ENCODE measurements around the gene FCGR3A. TPM values are rescaled to one million over a fixed set of nuclear protein-coding genes. Genes with fewer than 3 reads are reported as not detected.

Gene FCGR3A
- total RNA-seq, 1 donor from 2014 or later = not detected

GRCh38 chr1:161495490-161495889 lies 54.1 kb downstream of the FCGR3A start:
- DNase-seq (ENCODE audit: low read depth) = no peak

DNA sequence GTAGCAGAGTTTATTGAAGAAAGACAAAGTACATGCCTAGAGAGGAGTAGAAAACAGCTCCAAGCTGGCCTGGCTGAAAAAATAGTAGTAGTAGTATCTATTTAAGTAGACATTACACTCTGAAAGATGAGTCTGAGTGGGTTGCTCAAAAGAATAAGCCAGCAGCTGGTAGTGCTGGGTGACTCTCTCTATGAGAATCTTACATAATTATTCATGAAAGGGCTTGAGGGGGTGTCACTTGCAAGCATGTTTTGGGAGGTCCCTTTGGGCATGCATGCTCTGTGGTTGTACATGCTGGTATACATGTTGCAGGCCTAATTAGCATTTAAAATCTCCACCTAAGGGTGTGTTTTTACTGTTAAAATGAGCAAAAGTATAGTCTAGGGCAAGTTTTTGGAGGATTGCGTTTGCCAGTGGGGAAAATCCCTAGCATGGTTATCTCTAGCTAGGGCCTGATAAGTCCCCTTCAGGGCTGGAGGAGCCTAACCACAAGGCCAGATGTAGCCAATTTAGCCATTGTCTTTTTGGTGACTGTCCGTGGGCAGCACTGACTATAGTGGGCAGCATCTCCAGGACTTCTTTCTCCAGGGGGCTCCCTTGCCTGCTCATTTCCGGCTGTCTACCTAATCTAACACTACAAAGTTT lies 55.4 kb downstream of the FCGR3A start:
- DNase-seq (ENCODE audit: low read depth) = no peak
- no peak for TF ChIP-seq CTCF (conservative IDR thresholded peaks at IDR 0.05; ENCODE audit: low read depth, low read length)
- no peak overlapping the region for H3K4me3 ChIP-seq (ENCODE audit: low read depth, low read length)

More at GRCh38 chr1:161495490-161495889, 54.1 kb downstream of the FCGR3A start:
- TF ChIP-seq CTCF (conservative IDR thresholded peaks at IDR 0.05; ENCODE audit: low read depth, low read length) = no peak
- H3K4me3 ChIP-seq (ENCODE audit: low read depth, low read length) = no peak overlapping the region

- TF ChIP-seq CTCF (conservative IDR thresholded peaks at IDR 0.05; ENCODE audit: low read depth, low read length) = no peak
- DNase-seq (ENCODE audit: low read depth) = no peak
- no peak overlapping the region for H3K4me3 ChIP-seq (ENCODE audit: low read depth, low read length)
Measured at GRCh38 chr1:161492827-161493226, 56.8 kb downstream of the FCGR3A start.

Other genes with a start within 250 kb of the FCGR3A start
- gene MPZ, start 239.8 kb downstream of the FCGR3A start, total RNA-seq = 0.69 and 1.2 TPM in 2 replicates
- gene SDHC, start 235.4 kb downstream of the FCGR3A start, total RNA-seq = 12.7 and 15.8 TPM in 2 replicates
- not detected in 2 replicates for gene CFAP126, start 181.9 kb downstream of the FCGR3A start, total RNA-seq
- not detected in 2 replicates for gene FCGR2A, start 44.4 kb downstream of the FCGR3A start, total RNA-seq
- 0.12 and 0.36 TPM in 2 replicates for gene HSPA6, start 25.3 kb downstream of the FCGR3A start, total RNA-seq
- not detected in 2 replicates for gene FCGR3B, start 81.4 kb upstream of the FCGR3A start, total RNA-seq
- not detected in 2 replicates for gene FCGR2B, start 113.3 kb upstream of the FCGR3A start, total RNA-seq
- gene FCRLA, start 157.4 kb upstream of the FCGR3A start, total RNA-seq = 0.35 TPM in 1 of 2 replicates, not detected in the other
- 1.5 and 3.6 TPM in 2 replicates for gene FCRLB, start 171.7 kb upstream of the FCGR3A start, total RNA-seq
- gene DUSP12, start 200.0 kb upstream of the FCGR3A start, total RNA-seq = 26.2 and 32.9 TPM in 2 replicates
- 16.6 and 20.6 TPM in 2 replicates for gene ATF6, start 216.5 kb upstream of the FCGR3A start, total RNA-seq

Data from epithelial cell of proximal tubule (primary cell).